H1 (cell line): ENCODE measurements around the gene TNIK. TPM values are rescaled to one million over a fixed set of nuclear protein-coding genes. Genes with fewer than 3 reads are reported as not detected.

Source experiments
- CTCF ChIA-PET: fragments of 300-600 bp; sonication (Branson Sonifier 250); formaldehyde crosslinking; loops from one replicate; lab custom pipeline; 2021; ENCODE audit not compliant: partially characterized antibody; lab: Charles Lee
- POLR2A ChIA-PET: fragments of 300-600 bp; sonication (Branson Sonifier 250); formaldehyde crosslinking; loops from one replicate; lab custom pipeline; 2021; ENCODE audit warnings: inconsistent platforms; ENCODE audit not compliant: partially characterized antibody; lab: Charles Lee
- DNase-seq, 2 experiments: peaks; one replicate each; pipeline versions ENCODE4 v3.0.0 to v3.0.0-alpha.2; 2010 to 2022; ENCODE audit warnings: low spot score in 2 of 2, low read depth in 1 of 2, mixed read lengths in 1 of 2
- FAIRE-seq: peaks from 2 replicates; lab custom pipeline; 2011; peaks lifted over from hg19 to GRCh38; lab: Jason Lieb, UNC
- H2AFZ ChIP-seq: 2 replicates; pipeline ENCODE4 v1.8.1; 2012; ENCODE audit warnings: low read length, inconsistent platforms
- H2AK5ac ChIP-seq: 2 replicates; pipeline ENCODE4 v1.6.1; 2013; ENCODE audit warnings: low read depth, low read length
- H2BK120ac ChIP-seq: replicated peaks from 2 replicates; pipeline ENCODE3; 2013; ENCODE audit warnings: low read depth, low read length, inconsistent platforms
- H2BK12ac ChIP-seq: 2 replicates; pipeline ENCODE4 v1.6.1; 2013; ENCODE audit warnings: low read depth, low read length
- H2BK15ac ChIP-seq: 2 replicates; pipeline ENCODE4 v1.6.1; 2013; ENCODE audit warnings: low read length
- H2BK20ac ChIP-seq: 2 replicates; pipeline ENCODE4 v1.6.1; 2013; ENCODE audit warnings: low read length
- H2BK5ac ChIP-seq: 2 replicates; pipeline ENCODE4 v1.6.1; 2013; ENCODE audit warnings: low read depth, low read length
- H3K14ac ChIP-seq: 2 replicates; pipeline ENCODE4 v1.6.1; 2013; ENCODE audit warnings: inconsistent platforms; ENCODE audit not compliant: insufficient read length
- H3K18ac ChIP-seq: 2 replicates; pipeline ENCODE4 v1.6.1; 2013; ENCODE audit warnings: low read length; ENCODE audit errors: extremely low read depth
- H3K23ac ChIP-seq: 2 replicates; pipeline ENCODE4 v1.6.1; 2013; ENCODE audit warnings: inconsistent platforms; ENCODE audit not compliant: insufficient read length
- H3K23me2 ChIP-seq: 2 replicates; pipeline ENCODE4 v1.6.1; 2013; ENCODE audit warnings: low read depth, low read length
- H3K27ac ChIP-seq: 2 replicates; pipeline ENCODE4 v1.6.1; 2011; ENCODE audit warnings: low read depth, low read length, inconsistent platforms
- H3K27me3 ChIP-seq, 4 experiments: replicated peaks in 1 of 4; 1 replicate in 1 of 4; 2 replicates in 3 of 4; pipeline versions ENCODE4 v1.6.1 to v1.8.1; 2011 to 2013; ENCODE audit warnings: low read length in 3 of 4, mild to moderate bottlenecking in 3 of 4, inconsistent platforms in 2 of 4, mixed read lengths in 2 of 4, moderate library complexity in 1 of 4; ENCODE audit not compliant: control insufficient read depth in 3 of 4, insufficient read depth in 3 of 4; ENCODE audit errors: extremely low read depth in 1 of 4
- H3K36me3 ChIP-seq, 4 experiments: 2 replicates each; pipeline versions ENCODE4 v1.6.1 to v1.8.1; 2011 to 2013; ENCODE audit warnings: mild to moderate bottlenecking in 4 of 4, low read length in 3 of 4, moderate library complexity in 2 of 4, control low read depth in 1 of 4, inconsistent platforms in 1 of 4; ENCODE audit not compliant: insufficient read depth in 4 of 4, control insufficient read depth in 2 of 4
- H3K4ac ChIP-seq: replicated peaks from 2 replicates; pipeline ENCODE3; 2013; ENCODE audit warnings: low read length, low read depth, mixed read lengths, inconsistent platforms; ENCODE audit not compliant: insufficient read length
- H3K4me1 ChIP-seq, 4 experiments: replicated peaks in 1 of 4; 1 replicate in 1 of 4; 2 replicates in 3 of 4; pipeline versions ENCODE4 v1.6.1 to v1.8.1; 2011 to 2013; ENCODE audit warnings: low read length in 3 of 4, inconsistent platforms in 2 of 4, mixed read lengths in 1 of 4; ENCODE audit not compliant: insufficient read depth in 4 of 4, control insufficient read depth in 3 of 4
- H3K4me2 ChIP-seq, 2 experiments: 2 replicates each; pipeline versions ENCODE4 v1.6.1 to v1.8.1; 2011 to 2013; ENCODE audit warnings: low read depth in 2 of 2, low read length in 2 of 2, control low read depth in 1 of 2, inconsistent platforms in 1 of 2, mild to moderate bottlenecking in 1 of 2; ENCODE audit not compliant: insufficient read depth in 1 of 2
- H3K4me3 ChIP-seq, 4 experiments: fragments of 200-600, 300-600 bp in 1 of 4; sonication (generic), shearing (Covaris generic), sonication (Bioruptor Twin) in 1 of 4; 2 replicates each; pipeline versions ENCODE4 v1.5.1 to v1.8.1; 2011 to 2016; ENCODE audit warnings: low read length in 4 of 4, low read depth in 3 of 4, control low read depth in 2 of 4, inconsistent platforms in 2 of 4, mild to moderate bottlenecking in 2 of 4, mixed read lengths in 1 of 4, moderate library complexity in 1 of 4; ENCODE audit not compliant: insufficient read depth in 2 of 4; ENCODE audit errors: extremely low read depth in 1 of 4
- H3K56ac ChIP-seq: replicated peaks from 2 replicates; pipeline ENCODE3; 2013; ENCODE audit warnings: low read depth, mild to moderate bottlenecking, mixed read lengths, low read length, inconsistent platforms; ENCODE audit not compliant: insufficient read length
- H3K79me1 ChIP-seq: 2 replicates; pipeline ENCODE4 v1.6.1; 2013; ENCODE audit warnings: low read depth, low read length, control low read depth
- H3K79me2 ChIP-seq, 2 experiments: 2 replicates each; pipeline versions ENCODE4 v1.6.1 to v1.8.1; 2012 to 2013; ENCODE audit warnings: low read length in 2 of 2, mild to moderate bottlenecking in 2 of 2, inconsistent platforms in 1 of 2; ENCODE audit not compliant: insufficient read depth in 2 of 2, control insufficient read depth in 1 of 2
- H3K9ac ChIP-seq, 4 experiments: replicated peaks in 1 of 4; 1 replicate in 1 of 4; 2 replicates in 3 of 4; pipeline versions ENCODE4 v1.6.1 to v1.8.1; 2011 to 2013; ENCODE audit warnings: low read depth in 3 of 4, low read length in 3 of 4, control low read depth in 2 of 4, mild to moderate bottlenecking in 2 of 4, moderate library complexity in 2 of 4, inconsistent platforms in 1 of 4; ENCODE audit errors: extremely low read depth in 1 of 4
- H3K9me3 ChIP-seq, 2 experiments: 2 replicates each; pipeline versions ENCODE4 v1.6.1 to v1.8.1; 2012 to 2013; ENCODE audit warnings: mild to moderate bottlenecking in 2 of 2, moderate library complexity in 2 of 2, control low read depth in 1 of 2, inconsistent platforms in 1 of 2, low read depth in 1 of 2, low read length in 1 of 2, mixed read lengths in 1 of 2; ENCODE audit not compliant: insufficient read depth in 2 of 2
- H4K20me1 ChIP-seq, 2 experiments: replicated peaks in 1 of 2; 2 replicates each; pipeline versions ENCODE3 to v1.8.1; 2011 to 2013; ENCODE audit warnings: inconsistent platforms in 2 of 2, low read length in 2 of 2, mild to moderate bottlenecking in 1 of 2; ENCODE audit not compliant: insufficient read depth in 2 of 2, control insufficient read depth in 1 of 2
- H4K5ac ChIP-seq: 2 replicates; pipeline ENCODE4 v1.6.1; 2013; ENCODE audit warnings: low read length, low read depth, mixed read lengths, inconsistent platforms; ENCODE audit not compliant: insufficient read length
- H4K8ac ChIP-seq: 2 replicates; pipeline ENCODE4 v1.8.0; 2013; ENCODE audit warnings: mild to moderate bottlenecking, moderate library complexity, low read length, inconsistent platforms; ENCODE audit not compliant: insufficient read depth; ENCODE audit errors: extremely low read depth
- H4K91ac ChIP-seq: replicated peaks from 2 replicates; pipeline ENCODE3; 2013; ENCODE audit warnings: low read length, mixed read lengths, inconsistent platforms; ENCODE audit not compliant: insufficient read length
- BCL11A ChIP-seq, 2 experiments: IDR thresholded peaks; one replicate each; pipeline ENCODE4 v1.6.1; 2011; ENCODE audit warnings: low read depth in 2 of 2, low read length in 2 of 2, mild to moderate bottlenecking in 2 of 2
- EGR1 ChIP-seq: IDR thresholded peaks from 2 replicates; pipeline ENCODE4 v1.6.1; 2011; ENCODE audit warnings: low read depth, low read length, borderline replicate concordance
- GABPA ChIP-seq: IDR thresholded peaks from 2 replicates; pipeline ENCODE4 v1.6.1; 2011; ENCODE audit warnings: mild to moderate bottlenecking, low read length, moderate library complexity, borderline replicate concordance; ENCODE audit not compliant: insufficient read depth
- HDAC6 ChIP-seq: IDR thresholded peaks from one replicate; pipeline ENCODE4 v1.7.1; 2012; ENCODE audit warnings: low read depth, mild to moderate bottlenecking, inconsistent platforms, low read length, moderate library complexity
- KDM4A ChIP-seq: IDR thresholded peaks from one replicate; pipeline ENCODE4 v1.7.1; 2012; ENCODE audit warnings: low read depth, mild to moderate bottlenecking, moderate library complexity, low read length, inconsistent platforms; ENCODE audit not compliant: severe bottlenecking
- SP2 ChIP-seq: IDR thresholded peaks from 2 replicates; pipeline ENCODE4 v1.6.1; 2012; ENCODE audit warnings: mild to moderate bottlenecking, low read length, inconsistent platforms
- SUZ12 ChIP-seq: fragments of 200-600 bp; sonication (generic); IDR thresholded peaks from 2 replicates; pipeline ENCODE4 v1.6.1; 2012; ENCODE audit warnings: mild to moderate bottlenecking, inconsistent platforms, low read length, moderate library complexity, mixed read lengths
- TCF12 ChIP-seq: IDR thresholded peaks from 2 replicates; pipeline ENCODE4 v1.6.1; 2011; ENCODE audit warnings: low read depth, mild to moderate bottlenecking, low read length
- WGBS, 2 experiments: shearing (Covaris generic) in 1 of 2; methylation state at CpG; one replicate each; pipeline versions ENCODE4 v1.1.6 to v1.1.7; 2013 to 2015; ENCODE audit warnings: low lambda C conversion rate in 2 of 2, mixed read lengths in 2 of 2, inconsistent platforms in 1 of 2, low coverage in 1 of 2, missing lambda C conversion rate in 1 of 2; ENCODE audit not compliant: insufficient replicate concordance in 2 of 2, insufficient coverage in 1 of 2, insufficient read length in 1 of 2; ENCODE audit errors: extremely low coverage in 1 of 2, missing lambda C conversion rate in 1 of 2; 5-methylcytosine and 5-hydroxymethylcytosine counted together
- polyA plus RNA-seq, 7 experiments: library from polyadenylated mRNA; depleted of rRNA in 3 of 7; stranded (reverse) in 5 of 7; unstranded in 2 of 7; fragments of >200 nt in 5 of 7; fragments of 200-250 nt in 2 of 7; gene quantifications; 1 replicate in 5 of 7; 2 replicates in 1 of 7; 4 replicates in 1 of 7; pipeline versions ENCODE4 v1.2.1 to v1.2.3, GENCODE V29; 2011 to 2013; ENCODE audit warnings: missing spikeins in 2 of 7, mixed read lengths in 2 of 7
- total RNA-seq: library from RNA; stranded (reverse); fragmentation: NEBNext Ultra II Directional; extraction: Animal tissue kit (Norgen Biotek cat#: 25700); gene quantifications from 2 replicates; pipeline ENCODE4 v1.2.1, GENCODE V29; 2021

TNIK gene
- total and polyA plus RNA-seq, 2 of the 8 experiments (the other 6 are each of a cell fraction or from before 2014, with no cell fraction given), result 7.4 to 42.0 TPM

DNA sequence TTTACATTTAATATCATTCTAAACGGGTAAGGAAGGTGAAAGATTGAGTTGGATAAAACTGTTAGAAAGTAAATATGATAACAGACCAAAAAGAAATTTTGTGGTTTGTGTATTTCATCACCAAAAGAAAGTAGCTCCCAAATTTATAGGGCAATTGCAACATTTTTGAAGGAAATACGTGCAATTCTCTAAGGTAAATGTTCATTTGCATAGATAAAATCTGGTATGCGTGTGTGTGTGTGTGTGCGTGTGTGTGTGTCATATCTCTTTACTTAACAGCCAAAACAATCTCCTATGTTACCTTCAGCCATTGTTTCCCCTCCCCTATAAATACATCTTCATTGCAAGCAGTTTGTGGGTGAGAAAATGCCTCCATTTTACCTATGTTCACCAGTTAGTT is 208.4 kb downstream of the TNIK start:
- TF ChIP-seq GABPA (no peak), SP2 (no peak), EGR1 (no peak), SUZ12 (no peak), HDAC6 (no peak), TCF12 (no peak), BCL11A (IDR thresholded peaks at IDR 0.05; ENCODE audit: low read depth in 2 of 2, low read length in 2 of 2) (no peak), KDM4A (no peak)
- Histone ChIP-seq H3K56ac (no peak overlapping the region), H3K4me1 (no peaks in the 10 kb centered on the region), H2BK20ac (no peak overlapping the region), H4K8ac (no peak overlapping the region), H2BK12ac (no peak overlapping the region), H3K4me3 (no peak overlapping the region), H3K23me2 (no peaks in the 10 kb centered on the region; the same call in 1 of the 2 replicates), H3K36me3 (no peaks in the 10 kb centered on the region), H2AK5ac (no peak overlapping the region), H2BK15ac (no peak overlapping the region), H3K9me3 (no peaks in the 10 kb centered on the region), H4K20me1 (no peaks in the 10 kb centered on the region), H4K91ac (no peak overlapping the region), H3K79me2 (peaks cover 0 to 4% of the 10 kb centered on the region in 2 experiments; a peak in 1 of 4 replicates), H3K79me1 (no peaks in the 10 kb centered on the region; the same call in 1 of the 2 replicates), H4K5ac (no peak overlapping the region), H3K9ac (no peak overlapping the region), H3K4me2 (no peak overlapping the region), H2AFZ (no peak overlapping the region), H3K23ac (no peak overlapping the region), H2BK5ac (no peak overlapping the region), H3K14ac (no peak overlapping the region), H3K27ac (no peak overlapping the region), H3K18ac (no peak overlapping the region), H2BK120ac (no peak overlapping the region), H3K27me3 (no peaks in the 10 kb centered on the region), H3K4ac (no peak overlapping the region)
- 90% methylated on average over 4 of the region's 4 CpGs; no CpG with 5 or more reads in 1 of the 2 experiments for WGBS, 2 experiments
- no peak for FAIRE-seq
- CTCF ChIA-PET, result no interaction called here
- POLR2A ChIA-PET, result no interaction called here
- DNase-seq, result no peak
